HepG2 (cell line): ENCODE measurements around the gene GPR107. TPM values are rescaled to one million over a fixed set of nuclear protein-coding genes. Genes with fewer than 3 reads are reported as not detected.
A peak's percentile ranks its signal among the peaks of the same experiment; 100 is the strongest.

Experiments
- KDM5A ChIP-seq: fragments of 200-600 bp; sonication (generic); IDR thresholded peaks from 2 replicates; pipeline ENCODE4 v1.7.0; 2018; ENCODE audit warnings: antibody characterized with exemption, mild to moderate bottlenecking, low read length, borderline replicate concordance
- PRDM4 ChIP-seq: sonication (generic); formaldehyde crosslinking; IDR thresholded peaks from 2 replicates; pipeline ENCODE4 v1.9.0; 2021; ENCODE audit warnings: missing genetic modification reagents, borderline replicate concordance
- RBAK ChIP-seq: sonication (generic); formaldehyde crosslinking; IDR thresholded peaks from 2 replicates; pipeline ENCODE4 v1.5.1; 2020; ENCODE audit warnings: mild to moderate bottlenecking, missing genetic modification reagents
- REL ChIP-seq: sonication (generic); formaldehyde crosslinking; conservative IDR thresholded peaks from 2 replicates; pipeline ENCODE4 v1.8.0; 2022; ENCODE audit warnings: mild to moderate bottlenecking, missing genetic modification reagents, moderate library complexity
- RFXAP ChIP-seq: sonication (generic); formaldehyde crosslinking; IDR thresholded peaks from 2 replicates; pipeline ENCODE4 v1.4.0; 2020; ENCODE audit warnings: missing genetic modification reagents, borderline replicate concordance
- TOE1 ChIP-seq: sonication (generic); formaldehyde crosslinking; IDR thresholded peaks from 2 replicates; pipeline ENCODE4 v1.4.0; 2020; ENCODE audit warnings: mild to moderate bottlenecking, missing genetic modification reagents
- ZBTB40 ChIP-seq, 2 experiments: fragments of 450-650 bp in 1 of 2; sonication (generic) in 1 of 2; formaldehyde crosslinking in 1 of 2; IDR thresholded peaks; 2 replicates each; pipeline versions ENCODE4 v1.6.1 to v1.8.0; 2016 to 2022; ENCODE audit warnings: antibody characterized with exemption in 1 of 2, mild to moderate bottlenecking in 1 of 2, missing genetic modification reagents in 1 of 2
- ZNF556 ChIP-seq: sonication (generic); formaldehyde crosslinking; IDR thresholded peaks from 2 replicates; pipeline ENCODE4 v1.4.0; 2020; ENCODE audit warnings: mild to moderate bottlenecking, missing genetic modification reagents, borderline replicate concordance
- ZZZ3 ChIP-seq: sonication (generic); formaldehyde crosslinking; IDR thresholded peaks from 2 replicates; pipeline ENCODE4 v1.4.0; 2020; ENCODE audit warnings: missing genetic modification reagents, mild to moderate bottlenecking, borderline replicate concordance
- polyA plus RNA-seq, 8 experiments: library from polyadenylated mRNA; depleted of rRNA in 3 of 8; stranded (reverse) in 7 of 8; unstranded in 1 of 8; fragments of >200 nt; fragmentation: Illumina TruSeq in 4 of 8; extraction: Trizol in 4 of 8; gene quantifications; 2 replicates each; pipeline versions ENCODE4 v1.2.1 to v1.2.3, GENCODE V29; 2011 to 2016; ENCODE audit warnings: low read depth in 4 of 8, missing spikeins in 1 of 8, mixed read lengths in 1 of 8; ENCODE audit not compliant: insufficient read depth in 1 of 8
- total RNA-seq, 5 experiments: library from RNA; depleted of rRNA; stranded (reverse); fragments of >200 nt; fragmentation: Illumina TruSeq; extraction: Trizol; gene quantifications; 2 replicates each; pipeline ENCODE4 v1.2.3, GENCODE V29; 2016; ENCODE audit warnings: low read depth in 1 of 5
- TF ChIP-seq, protein P1 (sequence below): sonication (generic); formaldehyde crosslinking; IDR thresholded peaks from 2 replicates; pipeline ENCODE4 v1.8.0; 2022; ENCODE audit warnings: missing genetic modification reagents, mild to moderate bottlenecking, moderate library complexity, borderline replicate concordance
- TF ChIP-seq, protein P2 (sequence below): sonication (generic); formaldehyde crosslinking; IDR thresholded peaks from 2 replicates; pipeline ENCODE4 v1.5.0; 2020; ENCODE audit warnings: mild to moderate bottlenecking, low read depth, missing genetic modification reagents, borderline replicate concordance

GPR107 gene
- total and polyA plus RNA-seq, 2 of the 13 experiments (the other 11 are each of a cell fraction or from before 2014, with no cell fraction given): 22.5 to 24.4 TPM

GRCh38 chr9:130053504-130054324 is at the start of gene GPR107 (continued):
- TF ChIP-seq KDM5A (no peak; the same call in none of the 2 replicates), ZZZ3 (no peak), RFXAP (CRISPR knock-in tag) (peak; percentile 59; the same call in 1 of the 2 replicates), ZNF556 (CRISPR knock-in tag) (no peak), ZBTB40 (IDR thresholded peaks at IDR 0.05) (no peak), ZBTB40 (CRISPR knock-in tag; IDR thresholded peaks at IDR 0.05) (no peak; the same call in 1 of the 2 replicates), REL (CRISPR knock-in tag) (no peak), TOE1 (CRISPR knock-in tag) (no peak), RBAK (CRISPR knock-in tag) (no peak), PRDM4 (CRISPR knock-in tag) (peak; percentile 88; the same call in 1 of the 2 replicates)
- TF ChIP-seq, protein P1, sequence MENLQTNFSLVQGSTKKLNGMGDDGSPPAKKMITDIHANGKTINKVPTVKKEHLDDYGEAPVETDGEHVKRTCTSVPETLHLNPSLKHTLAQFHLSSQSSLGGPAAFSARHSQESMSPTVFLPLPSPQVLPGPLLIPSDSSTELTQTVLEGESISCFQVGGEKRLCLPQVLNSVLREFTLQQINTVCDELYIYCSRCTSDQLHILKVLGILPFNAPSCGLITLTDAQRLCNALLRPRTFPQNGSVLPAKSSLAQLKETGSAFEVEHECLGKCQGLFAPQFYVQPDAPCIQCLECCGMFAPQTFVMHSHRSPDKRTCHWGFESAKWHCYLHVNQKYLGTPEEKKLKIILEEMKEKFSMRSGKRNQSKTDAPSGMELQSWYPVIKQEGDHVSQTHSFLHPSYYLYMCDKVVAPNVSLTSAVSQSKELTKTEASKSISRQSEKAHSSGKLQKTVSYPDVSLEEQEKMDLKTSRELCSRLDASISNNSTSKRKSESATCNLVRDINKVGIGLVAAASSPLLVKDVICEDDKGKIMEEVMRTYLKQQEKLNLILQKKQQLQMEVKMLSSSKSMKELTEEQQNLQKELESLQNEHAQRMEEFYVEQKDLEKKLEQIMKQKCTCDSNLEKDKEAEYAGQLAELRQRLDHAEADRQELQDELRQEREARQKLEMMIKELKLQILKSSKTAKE (CRISPR knock-in tag): no peak
- TF ChIP-seq, protein P2, sequence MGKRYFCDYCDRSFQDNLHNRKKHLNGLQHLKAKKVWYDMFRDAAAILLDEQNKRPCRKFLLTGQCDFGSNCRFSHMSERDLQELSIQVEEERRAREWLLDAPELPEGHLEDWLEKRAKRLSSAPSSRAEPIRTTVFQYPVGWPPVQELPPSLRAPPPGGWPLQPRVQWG (CRISPR knock-in tag): no peak
